WTC11 (cell line): ENCODE results near the gene RASL10A. TPM values are rescaled to one million over a fixed set of nuclear protein-coding genes. Genes with fewer than 3 reads are reported as not detected.
A peak's percentile ranks its signal among the peaks of the same experiment; 100 is the strongest.

Source experiments
- ATAC-seq: fragments of 200-7000 bp; cut with Tn5 transposase; 2 replicates; pipeline ENCODE4 v1.10.0; 2021; ENCODE audit warnings: mild to moderate bottlenecking, moderate library complexity
- CTCF ChIA-PET: fragments of 300-600 bp; sonication (Branson Sonifier 250); formaldehyde crosslinking; loops from one replicate; lab custom pipeline; 2021; ENCODE audit warnings: antibody characterized with exemption; lab: Charles Lee
- POLR2A ChIA-PET: fragments of 350-600 bp; sonication (Branson Sonifier 250); formaldehyde crosslinking; loops from one replicate; lab custom pipeline; 2021; ENCODE audit warnings: antibody characterized with exemption; lab: Charles Lee
- DNase-seq: peaks from one replicate; pipeline ENCODE4 v3.0.0; 2021; ENCODE audit warnings: low spot score
- H3K27ac Mint-ChIP-seq: 2 replicates; pipeline ENCODE4 v1.8.0; 2021; ENCODE audit warnings: mixed read lengths
- H3K27me3 Mint-ChIP-seq: 2 replicates; pipeline ENCODE4 v1.8.0; 2021; ENCODE audit warnings: low read depth, mild to moderate bottlenecking, moderate library complexity, mixed read lengths
- H3K36me3 Mint-ChIP-seq: 2 replicates; pipeline ENCODE4 v1.8.0; 2021; ENCODE audit warnings: mixed read lengths
- H3K4me1 Mint-ChIP-seq: 2 replicates; pipeline ENCODE4 v1.8.0; 2022; ENCODE audit warnings: mixed read lengths
- H3K4me3 Mint-ChIP-seq: 2 replicates; pipeline ENCODE4 v1.8.0; 2021; ENCODE audit warnings: mild to moderate bottlenecking, moderate library complexity, mixed read lengths
- H3K9me3 Mint-ChIP-seq: 2 replicates; pipeline ENCODE4 v1.8.0; 2021; ENCODE audit warnings: mixed read lengths
- CREM ChIP-seq: sonication (generic); formaldehyde crosslinking; IDR thresholded peaks from 2 replicates; pipeline ENCODE4 v1.8.1; 2022; ENCODE audit warnings: mild to moderate bottlenecking, missing genetic modification reagents, moderate library complexity
- ELF4 ChIP-seq: sonication (generic); formaldehyde crosslinking; IDR thresholded peaks from 2 replicates; pipeline ENCODE4 v1.8.1; 2022; ENCODE audit warnings: low read depth, mild to moderate bottlenecking, moderate library complexity, missing genetic modification reagents
- FOXJ3 ChIP-seq: sonication (generic); formaldehyde crosslinking; IDR thresholded peaks from 2 replicates; pipeline ENCODE4 v1.9.0; 2021; ENCODE audit warnings: missing genetic modification reagents, mild to moderate bottlenecking, borderline replicate concordance
- FOXK1 ChIP-seq: sonication (generic); formaldehyde crosslinking; IDR thresholded peaks from 2 replicates; pipeline ENCODE4 v1.8.0; 2022; ENCODE audit warnings: mild to moderate bottlenecking, moderate library complexity, missing genetic modification reagents
- GABPB1 ChIP-seq: sonication (generic); formaldehyde crosslinking; IDR thresholded peaks from 2 replicates; pipeline ENCODE4 v1.8.1; 2023; ENCODE audit warnings: mild to moderate bottlenecking, missing genetic modification reagents
- HMGA2 ChIP-seq: fragments of 250-450 bp; sonication (Bioruptor Pico); IDR thresholded peaks from 2 replicates; pipeline ENCODE4 v1.4.0; 2021; ENCODE audit warnings: mild to moderate bottlenecking, moderate library complexity
- IRF2 ChIP-seq: sonication (generic); formaldehyde crosslinking; IDR thresholded peaks from 2 replicates; pipeline ENCODE4 v1.8.0; 2022; ENCODE audit warnings: low read depth, missing genetic modification reagents, borderline replicate concordance
- KAT7 ChIP-seq: sonication (generic); formaldehyde crosslinking; IDR thresholded peaks from 2 replicates; pipeline ENCODE4 v1.8.1; 2023; ENCODE audit warnings: missing genetic modification reagents, mild to moderate bottlenecking, borderline replicate concordance
- MYBL2 ChIP-seq: sonication (generic); formaldehyde crosslinking; IDR thresholded peaks from 2 replicates; pipeline ENCODE4 v1.8.1; 2023; ENCODE audit warnings: mild to moderate bottlenecking, moderate library complexity, missing genetic modification reagents
- NFATC4 ChIP-seq: fragments of 250-450 bp; sonication (Bioruptor Pico); IDR thresholded peaks from 2 replicates; pipeline ENCODE4 v1.9.0; 2021; ENCODE audit warnings: mild to moderate bottlenecking
- NR2C2 ChIP-seq: sonication (generic); formaldehyde crosslinking; IDR thresholded peaks from 2 replicates; pipeline ENCODE4 v1.8.0; 2022; ENCODE audit warnings: mild to moderate bottlenecking, missing genetic modification reagents
- NR3C1 ChIP-seq: sonication (generic); formaldehyde crosslinking; conservative IDR thresholded peaks from 2 replicates; pipeline ENCODE4 v1.8.1; 2023; ENCODE audit warnings: low read depth, mild to moderate bottlenecking, missing genetic modification reagents
- OVOL2 ChIP-seq: fragments of 250-450 bp; sonication (Bioruptor Pico); IDR thresholded peaks from 2 replicates; pipeline ENCODE4 v1.9.0; 2021; ENCODE audit warnings: mild to moderate bottlenecking, borderline replicate concordance
- RORB ChIP-seq: fragments of 250-450 bp; sonication (Bioruptor Pico); IDR thresholded peaks from 2 replicates; pipeline ENCODE4 v1.9.0; 2021; ENCODE audit warnings: mild to moderate bottlenecking
- ZNF671 ChIP-seq: fragments of 250-450 bp; sonication (Bioruptor Pico); IDR thresholded peaks from 2 replicates; pipeline ENCODE4 v1.8.0; 2021; ENCODE audit warnings: mild to moderate bottlenecking
- total RNA-seq: library from RNA; stranded (reverse); gene quantifications from 3 replicates; pipeline ENCODE4 v1.2.3, GENCODE V29; 2021
- TF ChIP-seq, protein P1 (sequence below): sonication (generic); formaldehyde crosslinking; IDR thresholded peaks from 2 replicates; pipeline ENCODE4 v1.8.0; 2023; ENCODE audit warnings: missing genetic modification reagents
- TF ChIP-seq, protein P2 (sequence below): sonication (generic); formaldehyde crosslinking; IDR thresholded peaks from 2 replicates; pipeline ENCODE4 v1.8.1; 2022; ENCODE audit warnings: low read depth, missing genetic modification reagents, borderline replicate concordance
- TF ChIP-seq, protein P3 (sequence below): sonication (generic); formaldehyde crosslinking; IDR thresholded peaks from 2 replicates; pipeline ENCODE4 v1.8.0; 2022; ENCODE audit warnings: missing genetic modification reagents
- TF ChIP-seq, protein P4 (sequence below): fragments of 250-450 bp; sonication (Bioruptor Pico); IDR thresholded peaks from 2 replicates; pipeline ENCODE4 v1.8.0; 2021; ENCODE audit warnings: mild to moderate bottlenecking
- TF ChIP-seq, protein P5 (sequence below): fragments of 250-450 bp; sonication (Bioruptor Pico); IDR thresholded peaks from 2 replicates; pipeline ENCODE4 v1.9.0; 2021; ENCODE audit warnings: mild to moderate bottlenecking
- TF ChIP-seq, protein P6 (sequence below): fragments of 250-450 bp; sonication (Bioruptor Pico); IDR thresholded peaks from 2 replicates; pipeline ENCODE4 v1.9.0; 2021; ENCODE audit warnings: mild to moderate bottlenecking
- TF ChIP-seq, protein P7 (sequence below): sonication (generic); formaldehyde crosslinking; conservative IDR thresholded peaks from 2 replicates; pipeline ENCODE4 v1.8.1; 2022; ENCODE audit warnings: mild to moderate bottlenecking, missing genetic modification reagents

Gene RASL10A
- total RNA-seq, 1 experiment from 2014 or later, result 1.6 TPM

DNA sequence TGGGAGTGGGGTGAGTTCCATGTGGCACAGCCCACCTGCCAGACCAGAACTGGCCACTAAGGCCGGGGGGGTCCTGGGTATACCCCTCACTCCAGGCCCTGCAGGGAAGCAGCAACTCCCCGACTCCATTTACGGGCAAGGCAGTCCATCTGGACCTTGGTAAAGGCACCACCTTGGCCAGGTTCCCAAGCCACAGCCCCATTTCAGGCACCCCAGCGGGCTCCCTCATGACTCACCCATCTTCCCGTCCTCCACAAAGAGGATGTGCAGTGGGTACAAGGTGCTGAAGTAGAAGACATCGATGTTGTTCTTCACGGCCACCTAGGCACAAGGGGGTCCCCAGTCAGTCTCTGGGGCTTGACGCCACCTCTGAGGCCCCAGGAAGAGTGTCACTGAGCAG, 15.7 kb upstream of the RASL10A start (continued):
- TF ChIP-seq, protein P1, sequence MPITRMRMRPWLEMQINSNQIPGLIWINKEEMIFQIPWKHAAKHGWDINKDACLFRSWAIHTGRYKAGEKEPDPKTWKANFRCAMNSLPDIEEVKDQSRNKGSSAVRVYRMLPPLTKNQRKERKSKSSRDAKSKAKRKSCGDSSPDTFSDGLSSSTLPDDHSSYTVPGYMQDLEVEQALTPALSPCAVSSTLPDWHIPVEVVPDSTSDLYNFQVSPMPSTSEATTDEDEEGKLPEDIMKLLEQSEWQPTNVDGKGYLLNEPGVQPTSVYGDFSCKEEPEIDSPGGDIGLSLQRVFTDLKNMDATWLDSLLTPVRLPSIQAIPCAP (CRISPR knock-in tag), result no peak
- TF ChIP-seq, protein P2, sequence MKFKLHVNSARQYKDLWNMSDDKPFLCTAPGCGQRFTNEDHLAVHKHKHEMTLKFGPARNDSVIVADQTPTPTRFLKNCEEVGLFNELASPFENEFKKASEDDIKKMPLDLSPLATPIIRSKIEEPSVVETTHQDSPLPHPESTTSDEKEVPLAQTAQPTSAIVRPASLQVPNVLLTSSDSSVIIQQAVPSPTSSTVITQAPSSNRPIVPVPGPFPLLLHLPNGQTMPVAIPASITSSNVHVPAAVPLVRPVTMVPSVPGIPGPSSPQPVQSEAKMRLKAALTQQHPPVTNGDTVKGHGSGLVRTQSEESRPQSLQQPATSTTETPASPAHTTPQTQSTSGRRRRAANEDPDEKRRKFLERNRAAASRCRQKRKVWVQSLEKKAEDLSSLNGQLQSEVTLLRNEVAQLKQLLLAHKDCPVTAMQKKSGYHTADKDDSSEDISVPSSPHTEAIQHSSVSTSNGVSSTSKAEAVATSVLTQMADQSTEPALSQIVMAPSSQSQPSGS (CRISPR knock-in tag), result no peak
- TF ChIP-seq RORB, result no peak
- TF ChIP-seq, all 79 proteins: peak for 0

DNA sequence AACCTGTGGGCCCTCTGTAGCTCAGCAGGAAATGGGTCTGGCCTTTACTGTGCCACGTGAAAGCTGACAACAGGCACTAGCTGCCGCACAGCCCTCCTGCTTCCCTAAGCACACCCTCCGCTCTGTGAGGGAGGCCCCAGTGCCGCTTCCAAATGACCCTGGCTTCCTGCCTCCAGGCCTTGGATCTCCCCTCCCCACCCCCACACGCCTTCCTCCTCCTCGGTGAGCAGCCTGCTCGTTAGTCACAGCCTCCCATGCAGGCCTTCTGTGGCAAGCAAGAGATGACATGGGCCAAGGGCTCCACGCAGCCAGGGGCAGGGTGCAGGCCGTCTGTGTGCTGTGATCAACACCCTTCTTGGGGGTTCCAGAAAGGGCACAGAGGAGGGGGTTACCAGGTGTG, 15.3 kb upstream of the RASL10A start:
- H3K36me3 Mint-ChIP-seq, result peaks cover 10% of the 10 kb centered on the region; the same call in 1 of the 2 replicates
- H3K9me3 Mint-ChIP-seq, result no peaks in the 10 kb centered on the region
- no peak overlapping the region for H3K4me3 Mint-ChIP-seq
- POLR2A ChIA-PET, result no interaction called here
- H3K27me3 Mint-ChIP-seq, result no peaks in the 10 kb centered on the region
- CTCF ChIA-PET, result no interaction called here
- ATAC-seq (peak; percentile 20), DNase-seq (no peak)
- no peaks in the 10 kb centered on the region for H3K4me1 Mint-ChIP-seq
- TF ChIP-seq, protein P2 (CRISPR knock-in tag), result no peak
- TF ChIP-seq, protein P3, sequence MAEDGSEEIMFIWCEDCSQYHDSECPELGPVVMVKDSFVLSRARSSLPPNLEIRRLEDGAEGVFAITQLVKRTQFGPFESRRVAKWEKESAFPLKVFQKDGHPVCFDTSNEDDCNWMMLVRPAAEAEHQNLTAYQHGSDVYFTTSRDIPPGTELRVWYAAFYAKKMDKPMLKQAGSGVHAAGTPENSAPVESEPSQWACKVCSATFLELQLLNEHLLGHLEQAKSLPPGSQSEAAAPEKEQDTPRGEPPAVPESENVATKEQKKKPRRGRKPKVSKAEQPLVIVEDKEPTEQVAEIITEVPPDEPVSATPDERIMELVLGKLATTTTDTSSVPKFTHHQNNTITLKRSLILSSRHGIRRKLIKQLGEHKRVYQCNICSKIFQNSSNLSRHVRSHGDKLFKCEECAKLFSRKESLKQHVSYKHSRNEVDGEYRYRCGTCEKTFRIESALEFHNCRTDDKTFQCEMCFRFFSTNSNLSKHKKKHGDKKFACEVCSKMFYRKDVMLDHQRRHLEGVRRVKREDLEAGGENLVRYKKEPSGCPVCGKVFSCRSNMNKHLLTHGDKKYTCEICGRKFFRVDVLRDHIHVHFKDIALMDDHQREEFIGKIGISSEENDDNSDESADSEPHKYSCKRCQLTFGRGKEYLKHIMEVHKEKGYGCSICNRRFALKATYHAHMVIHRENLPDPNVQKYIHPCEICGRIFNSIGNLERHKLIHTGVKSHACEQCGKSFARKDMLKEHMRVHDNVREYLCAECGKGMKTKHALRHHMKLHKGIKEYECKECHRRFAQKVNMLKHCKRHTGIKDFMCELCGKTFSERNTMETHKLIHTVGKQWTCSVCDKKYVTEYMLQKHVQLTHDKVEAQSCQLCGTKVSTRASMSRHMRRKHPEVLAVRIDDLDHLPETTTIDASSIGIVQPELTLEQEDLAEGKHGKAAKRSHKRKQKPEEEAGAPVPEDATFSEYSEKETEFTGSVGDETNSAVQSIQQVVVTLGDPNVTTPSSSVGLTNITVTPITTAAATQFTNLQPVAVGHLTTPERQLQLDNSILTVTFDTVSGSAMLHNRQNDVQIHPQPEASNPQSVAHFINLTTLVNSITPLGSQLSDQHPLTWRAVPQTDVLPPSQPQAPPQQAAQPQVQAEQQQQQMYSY (CRISPR knock-in tag), result peak; percentile 61; the same call in 1 of the 2 replicates
- TF ChIP-seq, all 79 proteins: peak for 1
- no peak overlapping the region for H3K27ac Mint-ChIP-seq

DNA sequence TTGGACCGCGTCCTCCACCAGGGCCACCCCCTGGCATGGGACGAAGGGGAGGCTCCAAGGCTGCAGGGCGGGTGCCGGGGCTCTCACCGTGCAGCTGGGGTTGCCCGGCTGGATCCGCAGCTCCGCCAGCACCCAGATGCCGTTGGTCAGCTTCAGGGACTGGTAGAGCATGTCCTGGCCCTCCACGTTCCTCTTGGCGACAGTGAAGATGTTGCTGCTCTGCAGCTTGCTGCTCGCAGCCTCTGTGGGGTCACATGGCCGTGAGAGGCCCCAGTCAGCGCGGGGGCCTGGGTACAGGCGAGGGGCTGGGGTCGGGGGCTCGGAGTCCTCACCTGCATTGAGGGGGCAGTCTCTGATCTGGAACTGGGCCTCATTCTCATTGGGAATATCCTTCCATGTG, 14.8 kb upstream of the RASL10A start:
- POLR2A ChIA-PET, result interaction anchor here (0.5 kb wide), 1 partner anchor 292 kb away, joined by 6 read pairs; no protein-coding TSS in a partner anchor
- DNase-seq (no peak), ATAC-seq (no peak)
- CTCF ChIA-PET, result no interaction called here
- Mint-ChIP-seq H3K4me3 (no peak overlapping the region), H3K4me1 (no peaks in the 10 kb centered on the region), H3K27me3 (no peaks in the 10 kb centered on the region), H3K9me3 (no peaks in the 10 kb centered on the region), H3K27ac (no peak overlapping the region), H3K36me3 (peaks cover 7% of the 10 kb centered on the region; the same call in 1 of the 2 replicates)
- TF ChIP-seq ELF4 (CRISPR knock-in tag) (no peak), OVOL2 (no peak), NR3C1 (CRISPR knock-in tag) (no peak), NR2C2 (CRISPR knock-in tag) (no peak), KAT7 (no peak), IRF2 (no peak), ZNF671 (CRISPR knock-in tag) (no peak), CREM (CRISPR knock-in tag) (no peak), NFATC4 (no peak), MYBL2 (CRISPR knock-in tag) (no peak), FOXK1 (CRISPR knock-in tag) (no peak), HMGA2 (CRISPR knock-in tag) (no peak), FOXJ3 (CRISPR knock-in tag) (no peak), GABPB1 (CRISPR knock-in tag) (no peak)
- TF ChIP-seq, protein P4, sequence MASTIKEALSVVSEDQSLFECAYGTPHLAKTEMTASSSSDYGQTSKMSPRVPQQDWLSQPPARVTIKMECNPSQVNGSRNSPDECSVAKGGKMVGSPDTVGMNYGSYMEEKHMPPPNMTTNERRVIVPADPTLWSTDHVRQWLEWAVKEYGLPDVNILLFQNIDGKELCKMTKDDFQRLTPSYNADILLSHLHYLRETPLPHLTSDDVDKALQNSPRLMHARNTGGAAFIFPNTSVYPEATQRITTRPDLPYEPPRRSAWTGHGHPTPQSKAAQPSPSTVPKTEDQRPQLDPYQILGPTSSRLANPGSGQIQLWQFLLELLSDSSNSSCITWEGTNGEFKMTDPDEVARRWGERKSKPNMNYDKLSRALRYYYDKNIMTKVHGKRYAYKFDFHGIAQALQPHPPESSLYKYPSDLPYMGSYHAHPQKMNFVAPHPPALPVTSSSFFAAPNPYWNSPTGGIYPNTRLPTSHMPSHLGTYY (CRISPR knock-in tag), result no peak
- TF ChIP-seq, protein P5, sequence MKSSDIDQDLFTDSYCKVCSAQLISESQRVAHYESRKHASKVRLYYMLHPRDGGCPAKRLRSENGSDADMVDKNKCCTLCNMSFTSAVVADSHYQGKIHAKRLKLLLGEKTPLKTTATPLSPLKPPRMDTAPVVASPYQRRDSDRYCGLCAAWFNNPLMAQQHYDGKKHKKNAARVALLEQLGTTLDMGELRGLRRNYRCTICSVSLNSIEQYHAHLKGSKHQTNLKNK (CRISPR knock-in tag), result no peak
- TF ChIP-seq, protein P6, sequence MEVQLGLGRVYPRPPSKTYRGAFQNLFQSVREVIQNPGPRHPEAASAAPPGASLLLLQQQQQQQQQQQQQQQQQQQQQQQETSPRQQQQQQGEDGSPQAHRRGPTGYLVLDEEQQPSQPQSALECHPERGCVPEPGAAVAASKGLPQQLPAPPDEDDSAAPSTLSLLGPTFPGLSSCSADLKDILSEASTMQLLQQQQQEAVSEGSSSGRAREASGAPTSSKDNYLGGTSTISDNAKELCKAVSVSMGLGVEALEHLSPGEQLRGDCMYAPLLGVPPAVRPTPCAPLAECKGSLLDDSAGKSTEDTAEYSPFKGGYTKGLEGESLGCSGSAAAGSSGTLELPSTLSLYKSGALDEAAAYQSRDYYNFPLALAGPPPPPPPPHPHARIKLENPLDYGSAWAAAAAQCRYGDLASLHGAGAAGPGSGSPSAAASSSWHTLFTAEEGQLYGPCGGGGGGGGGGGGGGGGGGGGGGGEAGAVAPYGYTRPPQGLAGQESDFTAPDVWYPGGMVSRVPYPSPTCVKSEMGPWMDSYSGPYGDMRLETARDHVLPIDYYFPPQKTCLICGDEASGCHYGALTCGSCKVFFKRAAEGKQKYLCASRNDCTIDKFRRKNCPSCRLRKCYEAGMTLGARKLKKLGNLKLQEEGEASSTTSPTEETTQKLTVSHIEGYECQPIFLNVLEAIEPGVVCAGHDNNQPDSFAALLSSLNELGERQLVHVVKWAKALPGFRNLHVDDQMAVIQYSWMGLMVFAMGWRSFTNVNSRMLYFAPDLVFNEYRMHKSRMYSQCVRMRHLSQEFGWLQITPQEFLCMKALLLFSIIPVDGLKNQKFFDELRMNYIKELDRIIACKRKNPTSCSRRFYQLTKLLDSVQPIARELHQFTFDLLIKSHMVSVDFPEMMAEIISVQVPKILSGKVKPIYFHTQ, result no peak
- TF ChIP-seq, protein P7, sequence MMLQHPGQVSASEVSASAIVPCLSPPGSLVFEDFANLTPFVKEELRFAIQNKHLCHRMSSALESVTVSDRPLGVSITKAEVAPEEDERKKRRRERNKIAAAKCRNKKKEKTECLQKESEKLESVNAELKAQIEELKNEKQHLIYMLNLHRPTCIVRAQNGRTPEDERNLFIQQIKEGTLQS (CRISPR knock-in tag), result no peak
